ENCODE measurements around the gene PRDM4.
A peak's percentile ranks its signal among the peaks of the same experiment; 100 is the strongest.

The PRDM4 gene

DNA sequence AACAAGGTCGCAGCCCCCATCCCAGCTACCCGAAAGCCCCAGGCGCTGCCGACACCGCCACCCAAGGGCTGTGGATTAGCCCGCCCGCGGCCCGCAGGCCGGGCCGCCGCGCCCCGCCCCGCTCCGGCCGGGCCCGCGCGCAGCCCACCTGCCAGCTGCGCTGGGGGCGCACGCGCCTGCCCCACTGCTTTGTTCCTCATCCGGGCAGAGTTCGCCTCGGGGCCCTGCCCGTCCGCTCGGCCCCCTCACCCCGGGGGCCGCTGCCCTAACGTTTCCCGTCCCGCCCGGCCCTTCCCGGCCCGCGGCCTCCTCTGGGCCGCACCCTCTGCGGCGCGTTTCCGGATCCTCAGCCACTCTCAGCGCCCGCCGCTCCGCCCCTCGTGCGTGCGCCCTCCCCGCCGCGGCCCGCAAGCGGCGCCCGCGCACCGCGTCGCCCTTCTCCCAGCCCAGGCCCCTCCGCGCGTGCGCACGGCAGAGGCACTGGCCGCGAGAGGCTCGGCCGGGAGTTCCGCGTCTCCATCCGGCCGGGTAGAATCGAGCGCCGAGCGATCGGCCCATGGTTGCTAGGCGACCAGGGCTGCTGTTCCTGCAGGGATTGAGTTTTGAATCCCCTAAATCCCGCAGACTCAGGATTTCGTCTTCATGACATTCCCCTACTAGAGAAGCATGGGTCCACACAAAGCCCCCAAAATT lies at the start of gene PRDM4:
Gene PRDM4 (minus strand): TSS at position 329 of the 693 bp plus-strand sequence. CDS start 622 bp downstream, outside the sequence.
- Histone ChIP-seq H3K79me2 (ENCODE audit: insufficient read depth, low read length) (peaks cover 23% of the 10 kb centered on the region), H3F3A (ENCODE audit: insufficient read depth, low read length) (no peaks in the 10 kb centered on the region), H3K27ac (ENCODE audit: low read depth, low read length, poor library complexity, severe bottlenecking) (peak within 1 kb of the TSS; percentile 43), H3K9me2 (ENCODE audit: low read depth, low read length) (no peaks in the 10 kb centered on the region), H3K4me2 (ENCODE audit: low read length) (peak within 1 kb of the TSS; percentile 97), H3K27me3 (ENCODE audit: insufficient read depth, low read length) (no peaks in the 10 kb centered on the region), H4K20me1 (ENCODE audit: insufficient read depth, low read length) (no peaks in the 10 kb centered on the region), H3K4me3 (ENCODE audit: low read depth, low read length, poor library complexity, severe bottlenecking) (peak within 1 kb of the TSS; percentile 91), H3K9me3 (ENCODE audit: low read length) (no peaks in the 10 kb centered on the region), H3K36me3 (ENCODE audit: insufficient read depth, low read length) (peaks cover 11% of the 10 kb centered on the region; the same call in 1 of the 2 replicates), H3K9ac (ENCODE audit: low read length) (peak within 1 kb of the TSS; percentile 90), H2AFZ (ENCODE audit: low read length) (peak within 1 kb of the TSS; percentile 86), H3K4me1 (ENCODE audit: insufficient read depth, low read length, severe bottlenecking) (peaks cover 22% of the 10 kb centered on the region)
- no peak for TF ChIP-seq EZH2 (IDR thresholded peaks at IDR 0.05; ENCODE audit: borderline replicate concordance, low read length)
- TF ChIP-seq, protein P1, sequence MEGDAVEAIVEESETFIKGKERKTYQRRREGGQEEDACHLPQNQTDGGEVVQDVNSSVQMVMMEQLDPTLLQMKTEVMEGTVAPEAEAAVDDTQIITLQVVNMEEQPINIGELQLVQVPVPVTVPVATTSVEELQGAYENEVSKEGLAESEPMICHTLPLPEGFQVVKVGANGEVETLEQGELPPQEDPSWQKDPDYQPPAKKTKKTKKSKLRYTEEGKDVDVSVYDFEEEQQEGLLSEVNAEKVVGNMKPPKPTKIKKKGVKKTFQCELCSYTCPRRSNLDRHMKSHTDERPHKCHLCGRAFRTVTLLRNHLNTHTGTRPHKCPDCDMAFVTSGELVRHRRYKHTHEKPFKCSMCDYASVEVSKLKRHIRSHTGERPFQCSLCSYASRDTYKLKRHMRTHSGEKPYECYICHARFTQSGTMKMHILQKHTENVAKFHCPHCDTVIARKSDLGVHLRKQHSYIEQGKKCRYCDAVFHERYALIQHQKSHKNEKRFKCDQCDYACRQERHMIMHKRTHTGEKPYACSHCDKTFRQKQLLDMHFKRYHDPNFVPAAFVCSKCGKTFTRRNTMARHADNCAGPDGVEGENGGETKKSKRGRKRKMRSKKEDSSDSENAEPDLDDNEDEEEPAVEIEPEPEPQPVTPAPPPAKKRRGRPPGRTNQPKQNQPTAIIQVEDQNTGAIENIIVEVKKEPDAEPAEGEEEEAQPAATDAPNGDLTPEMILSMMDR (IDR thresholded peaks at IDR 0.05; ENCODE audit: low read length), result no peak

- H3K79me2 ChIP-seq (ENCODE audit: insufficient read depth, low read length), result no peaks in the 10 kb centered on the region
- H3K9ac ChIP-seq (ENCODE audit: low read length), result no peak overlapping the region
- no peaks in the 10 kb centered on the region for H3K9me2 ChIP-seq (ENCODE audit: low read depth, low read length)
- H3K36me3 ChIP-seq (ENCODE audit: insufficient read depth, low read length), result no peaks in the 10 kb centered on the region
- H3K4me1 ChIP-seq (ENCODE audit: insufficient read depth, low read length, severe bottlenecking), result no peaks in the 10 kb centered on the region
- no peaks in the 10 kb centered on the region for H3F3A ChIP-seq (ENCODE audit: insufficient read depth, low read length)
- H3K27ac ChIP-seq (ENCODE audit: low read depth, low read length, poor library complexity, severe bottlenecking), result no peak overlapping the region
- no peak for TF ChIP-seq EZH2 (IDR thresholded peaks at IDR 0.05; ENCODE audit: borderline replicate concordance, low read length)
- TF ChIP-seq, protein P1 (IDR thresholded peaks at IDR 0.05; ENCODE audit: low read length), result no peak
- H4K20me1 ChIP-seq (ENCODE audit: insufficient read depth, low read length), result no peaks in the 10 kb centered on the region
- no peak overlapping the region for H3K4me2 ChIP-seq (ENCODE audit: low read length)
- no peak overlapping the region for H2AFZ ChIP-seq (ENCODE audit: low read length)
- H3K9me3 ChIP-seq (ENCODE audit: low read length), result no peaks in the 10 kb centered on the region
- H3K27me3 ChIP-seq (ENCODE audit: insufficient read depth, low read length), result no peaks in the 10 kb centered on the region
- H3K4me3 ChIP-seq (ENCODE audit: low read depth, low read length, poor library complexity, severe bottlenecking), result no peak overlapping the region
These were observed 46.7 kb upstream of the PRDM4 start for GRCh38 chr12:107807471-107808150.

DNA sequence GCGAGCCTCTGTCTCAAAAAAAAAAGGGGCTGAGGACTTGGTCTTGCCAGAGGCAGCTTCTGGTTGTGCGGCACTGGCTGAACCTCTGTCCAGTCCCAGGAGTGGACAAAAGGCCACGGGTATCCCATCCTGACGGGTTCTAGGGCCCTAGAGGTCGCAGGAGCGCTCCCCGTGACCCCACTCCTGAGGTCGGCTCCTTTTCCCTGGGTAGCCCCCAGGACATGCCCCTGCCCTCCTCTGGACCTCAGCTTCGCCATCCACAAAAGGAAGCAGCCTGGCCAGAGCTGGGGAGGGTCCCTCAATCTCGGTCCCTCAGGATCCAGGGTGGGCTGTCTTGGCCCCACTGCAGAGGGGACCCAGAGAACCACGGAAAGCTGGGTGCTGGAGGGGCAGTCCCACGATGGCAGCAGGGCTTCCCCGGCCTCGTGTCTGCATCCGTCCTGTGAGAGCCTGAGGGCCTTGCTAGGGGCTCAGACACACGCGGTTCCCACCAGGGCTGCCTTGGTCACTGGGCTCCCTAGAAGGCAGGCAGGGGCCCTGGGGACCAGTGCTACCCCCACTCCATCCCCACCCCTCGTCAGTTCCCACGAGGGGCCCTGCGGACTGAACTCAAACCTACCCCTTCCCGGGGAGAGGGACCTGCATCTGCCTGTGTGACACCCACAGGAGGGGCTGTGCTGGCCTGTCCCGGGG lies 44.7 kb upstream of the PRDM4 start:
- no peak for TF ChIP-seq EZH2 (IDR thresholded peaks at IDR 0.05; ENCODE audit: borderline replicate concordance, low read length)
- TF ChIP-seq, protein P1 (IDR thresholded peaks at IDR 0.05; ENCODE audit: low read length), result no peak

More for the DNA sequence above, 44.7 kb upstream of the PRDM4 start:
- Histone ChIP-seq H2AFZ (ENCODE audit: low read length) (no peak overlapping the region), H3K4me2 (ENCODE audit: low read length) (no peak overlapping the region), H3K9ac (ENCODE audit: low read length) (no peak overlapping the region), H3K4me1 (ENCODE audit: insufficient read depth, low read length, severe bottlenecking) (no peaks in the 10 kb centered on the region), H3K79me2 (ENCODE audit: insufficient read depth, low read length) (no peaks in the 10 kb centered on the region), H3F3A (ENCODE audit: insufficient read depth, low read length) (no peaks in the 10 kb centered on the region), H3K27ac (ENCODE audit: low read depth, low read length, poor library complexity, severe bottlenecking) (no peak overlapping the region), H3K9me3 (ENCODE audit: low read length) (no peaks in the 10 kb centered on the region), H3K36me3 (ENCODE audit: insufficient read depth, low read length) (no peaks in the 10 kb centered on the region), H4K20me1 (ENCODE audit: insufficient read depth, low read length) (no peaks in the 10 kb centered on the region), H3K27me3 (ENCODE audit: insufficient read depth, low read length) (no peaks in the 10 kb centered on the region), H3K4me3 (ENCODE audit: low read depth, low read length, poor library complexity, severe bottlenecking) (no peak overlapping the region), H3K9me2 (ENCODE audit: low read depth, low read length) (no peaks in the 10 kb centered on the region)

Measured in OCI-LY1 (cell line).